MG63 (cell line): ENCODE measurements around the gene CUZD1. TPM values are rescaled to one million over a fixed set of nuclear protein-coding genes. Genes with fewer than 3 reads are reported as not detected.

Source experiments
- DNase-seq: peaks from one replicate; pipeline ENCODE4 v3.0.0-alpha.2; 2020
- H3K27me3 ChIP-seq: fragments of 250-450 bp; sonication (Bioruptor Pico); 2 replicates; pipeline ENCODE4 v1.5.1; 2020; ENCODE audit warnings: mild to moderate bottlenecking, moderate library complexity
- H3K36me3 ChIP-seq: fragments of 250-450 bp; sonication (Bioruptor Pico); 2 replicates; pipeline ENCODE4 v1.5.1; 2020; ENCODE audit warnings: mild to moderate bottlenecking, moderate library complexity
- H3K4me3 ChIP-seq: fragments of 250-450 bp; sonication (Bioruptor Pico); 2 replicates; pipeline ENCODE4 v1.5.1; 2020; ENCODE audit warnings: mild to moderate bottlenecking, moderate library complexity
- H3K9me3 ChIP-seq: fragments of 250-450 bp; sonication (Bioruptor Pico); 2 replicates; pipeline ENCODE4 v1.5.1; 2020; ENCODE audit warnings: mild to moderate bottlenecking, moderate library complexity
- total RNA-seq: library from RNA; depleted of rRNA; stranded (reverse); fragments of >200 nt; shearing (Covaris generic); gene quantifications from 2 replicates; pipeline ENCODE4 v1.2.3, GENCODE V29; 2014; ENCODE audit warnings: low replicate concordance

CUZD1 gene
- total RNA-seq, 1 experiment from 2014 or later, result 0.13 TPM

GRCh38 chr10:122839505-122839904, 6.2 kb downstream of the CUZD1 start:
- Histone ChIP-seq H3K27me3 (no peaks in the 10 kb centered on the region), H3K9me3 (no peaks in the 10 kb centered on the region), H3K36me3 (peaks cover 11% of the 10 kb centered on the region), H3K4me3 (no peak overlapping the region)
- DNase-seq, result no peak

DNA sequence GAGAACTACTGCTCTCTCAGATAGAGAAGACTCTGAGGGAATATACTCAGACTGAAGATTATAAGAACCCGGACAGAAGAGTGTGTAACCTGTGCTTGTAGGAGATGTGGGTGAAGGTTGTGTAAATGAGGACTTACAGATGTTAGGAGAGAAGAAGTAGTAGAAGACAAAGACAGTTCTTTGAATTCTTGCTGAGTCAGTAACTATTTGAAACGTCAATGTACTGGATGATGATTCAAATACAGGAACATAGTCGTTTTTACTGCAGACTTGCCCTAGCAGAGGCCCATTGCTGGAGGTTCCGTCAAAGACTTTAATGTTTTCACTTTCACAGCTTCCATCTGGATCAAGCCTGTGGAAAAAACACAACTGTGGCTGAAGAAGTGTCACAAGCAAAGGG, 6.8 kb downstream of the CUZD1 start:
- Histone ChIP-seq H3K4me3 (no peak overlapping the region), H3K36me3 (peaks cover 11% of the 10 kb centered on the region), H3K27me3 (no peaks in the 10 kb centered on the region), H3K9me3 (no peaks in the 10 kb centered on the region)
- no peak for DNase-seq

DNA sequence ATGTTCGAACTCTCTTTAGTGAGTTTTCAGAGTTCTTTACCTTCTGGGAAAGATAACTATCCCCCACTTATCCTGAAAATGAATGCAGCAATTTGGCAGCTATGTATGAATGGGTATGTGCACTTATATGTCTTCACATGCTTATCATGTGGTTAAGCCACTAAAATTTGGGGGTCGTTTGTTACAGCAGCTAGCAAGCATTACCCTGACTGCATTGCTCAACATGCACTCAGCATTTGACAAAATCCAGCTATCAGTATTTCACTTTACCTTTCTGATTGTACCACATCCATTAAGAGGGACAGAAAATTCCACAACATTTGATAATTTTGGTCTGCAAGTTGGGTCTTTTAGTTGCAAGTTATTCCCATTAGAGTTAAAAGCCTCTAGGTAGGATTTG, 9.7 kb downstream of the CUZD1 start:
- Histone ChIP-seq H3K4me3 (no peak overlapping the region), H3K36me3 (peaks cover 13% of the 10 kb centered on the region), H3K9me3 (no peaks in the 10 kb centered on the region), H3K27me3 (no peaks in the 10 kb centered on the region)
- DNase-seq, result no peak

DNA sequence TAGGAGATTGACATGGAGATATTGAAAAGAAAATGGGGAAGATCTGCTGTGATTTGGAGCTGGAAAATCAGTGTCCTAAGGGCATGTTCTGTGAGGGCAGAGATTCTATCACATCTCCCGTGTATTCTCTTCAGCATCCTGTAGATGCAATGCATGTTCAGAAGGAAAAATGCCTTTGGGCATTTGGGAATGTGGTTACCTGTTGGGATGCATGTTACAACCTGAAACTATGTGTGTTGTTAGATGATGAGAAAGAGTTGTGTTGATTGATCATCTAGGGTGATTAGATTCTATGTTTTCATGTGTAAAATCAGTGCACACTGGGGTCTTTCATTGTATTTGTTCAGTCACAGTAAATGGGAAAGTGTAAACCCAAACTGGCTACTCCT, 14.7 kb downstream of the CUZD1 start:
- H3K27me3 ChIP-seq, result no peaks in the 10 kb centered on the region
- DNase-seq, result no peak
- H3K9me3 ChIP-seq, result no peaks in the 10 kb centered on the region
- no peak overlapping the region for H3K4me3 ChIP-seq
- H3K36me3 ChIP-seq, result peaks cover 5% of the 10 kb centered on the region

DNA sequence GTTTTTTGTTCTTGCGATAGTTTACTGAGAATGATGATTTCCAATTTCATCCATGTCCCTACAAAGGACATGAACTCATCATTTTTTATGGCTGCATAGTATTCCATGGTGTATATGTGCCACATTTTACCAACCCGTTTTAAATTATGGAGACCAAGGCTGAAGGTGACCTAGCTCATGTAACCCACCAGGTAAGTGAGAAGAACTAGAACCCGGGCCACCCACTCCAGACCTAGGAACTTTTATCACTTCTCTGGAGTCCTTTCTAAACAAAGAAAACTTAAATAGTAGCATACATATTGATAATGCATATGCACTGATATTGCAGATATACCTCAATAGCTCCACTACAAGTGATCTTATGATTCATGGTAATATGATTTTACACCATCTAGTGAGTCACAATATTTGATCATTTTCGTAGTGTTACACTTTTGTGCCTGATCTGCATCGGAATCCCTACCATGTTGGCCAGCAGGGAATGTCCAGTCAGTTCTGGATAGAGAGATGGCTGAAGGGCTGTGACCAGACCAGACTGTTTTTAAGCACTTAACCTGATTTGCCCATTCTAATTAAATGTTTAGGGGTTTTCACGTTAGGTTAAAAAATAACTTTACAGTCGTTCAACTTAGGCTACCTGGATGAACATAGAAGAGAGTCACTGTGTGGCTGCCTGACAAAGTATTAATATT, 15.2 kb downstream of the CUZD1 start:
- Histone ChIP-seq H3K36me3 (peaks cover 5% of the 10 kb centered on the region), H3K4me3 (no peak overlapping the region), H3K27me3 (no peaks in the 10 kb centered on the region), H3K9me3 (no peaks in the 10 kb centered on the region)
- DNase-seq, result no peak

GRCh38 chr10:122829454-122829853, 16.2 kb downstream of the CUZD1 start:
- H3K9me3 ChIP-seq, result no peaks in the 10 kb centered on the region
- H3K36me3 ChIP-seq, result peaks cover 5% of the 10 kb centered on the region
- H3K4me3 ChIP-seq, result no peak overlapping the region
- H3K27me3 ChIP-seq, result no peaks in the 10 kb centered on the region; the same call in 1 of the 2 replicates
- DNase-seq, result no peak

GRCh38 chr10:122828716-122829255, 16.9 kb downstream of the CUZD1 start:
- Histone ChIP-seq H3K27me3 (no peaks in the 10 kb centered on the region; the same call in 1 of the 2 replicates), H3K9me3 (no peaks in the 10 kb centered on the region), H3K36me3 (peaks cover 5% of the 10 kb centered on the region), H3K4me3 (no peak overlapping the region)
- DNase-seq, result no peak

DNA sequence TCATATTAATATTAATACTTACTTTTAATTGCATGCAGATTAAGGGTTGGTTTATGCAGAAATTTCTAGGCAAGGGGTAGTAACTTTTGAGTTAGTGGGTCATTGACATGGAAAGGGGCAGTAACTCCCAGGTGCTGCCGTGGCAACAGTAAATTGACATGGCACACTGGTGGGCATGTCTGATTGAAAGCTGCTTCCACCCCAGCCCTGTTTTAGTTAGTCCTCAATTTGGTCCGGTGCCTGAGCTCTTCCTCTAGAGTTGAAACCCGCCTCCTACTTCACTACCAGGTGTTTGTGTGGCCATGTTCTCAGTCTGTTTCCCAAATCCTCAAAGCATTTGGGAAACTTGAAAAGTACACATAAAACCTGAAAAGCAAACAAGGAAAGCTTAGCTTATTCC, 18.4 kb downstream of the CUZD1 start:
- Histone ChIP-seq H3K36me3 (peaks cover 5% of the 10 kb centered on the region), H3K4me3 (no peak overlapping the region), H3K9me3 (no peaks in the 10 kb centered on the region), H3K27me3 (no peaks in the 10 kb centered on the region; the same call in 1 of the 2 replicates)
- no peak for DNase-seq

GRCh38 chr10:122822973-122823690, 22.5 kb downstream of the CUZD1 start:
- no peak overlapping the region for H3K4me3 ChIP-seq
- peaks cover 5% of the 10 kb centered on the region for H3K27me3 ChIP-seq

GRCh38 chr10:122821808-122822207, 23.8 kb downstream of the CUZD1 start:
- DNase-seq, result no peak
- H3K36me3 ChIP-seq, result no peaks in the 10 kb centered on the region
- no peak overlapping the region for H3K4me3 ChIP-seq
- H3K9me3 ChIP-seq, result no peaks in the 10 kb centered on the region
- H3K27me3 ChIP-seq, result peaks cover 9% of the 10 kb centered on the region

More at GRCh38 chr10:122822973-122823690, 22.5 kb downstream of the CUZD1 start:
- Histone ChIP-seq H3K36me3 (no peaks in the 10 kb centered on the region), H3K9me3 (no peaks in the 10 kb centered on the region)
- DNase-seq, result no peak

DNA sequence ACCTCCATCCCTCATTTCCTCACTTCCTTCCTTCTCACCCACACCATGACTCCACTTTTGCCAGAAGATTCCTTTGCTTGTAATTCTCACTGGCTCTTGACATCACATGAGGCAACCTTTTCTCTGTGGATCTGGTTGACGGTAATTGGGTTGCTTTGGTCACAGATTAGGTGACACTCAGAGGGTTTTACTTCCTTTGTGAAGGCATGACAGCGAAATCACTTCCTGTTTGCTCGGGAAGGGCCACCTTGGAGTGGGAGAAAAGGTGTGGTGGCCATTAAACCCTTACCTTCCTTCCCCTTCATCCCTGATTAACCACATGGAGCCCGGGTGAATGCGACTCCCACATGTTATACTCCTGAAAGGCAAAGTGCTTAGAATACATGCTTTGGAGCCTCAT, 30.2 kb downstream of the CUZD1 start:
- Histone ChIP-seq H3K9me3 (no peaks in the 10 kb centered on the region), H3K36me3 (no peaks in the 10 kb centered on the region), H3K4me3 (no peak overlapping the region), H3K27me3 (peaks cover 9% of the 10 kb centered on the region)
- no peak for DNase-seq

- no peaks in the 10 kb centered on the region for H3K36me3 ChIP-seq
- H3K27me3 ChIP-seq, result peaks cover 9% of the 10 kb centered on the region
- DNase-seq, result no peak
- no peak overlapping the region for H3K4me3 ChIP-seq
- H3K9me3 ChIP-seq, result no peaks in the 10 kb centered on the region
Observed at GRCh38 chr10:122814493-122814892, 31.2 kb downstream of the CUZD1 start.

DNA sequence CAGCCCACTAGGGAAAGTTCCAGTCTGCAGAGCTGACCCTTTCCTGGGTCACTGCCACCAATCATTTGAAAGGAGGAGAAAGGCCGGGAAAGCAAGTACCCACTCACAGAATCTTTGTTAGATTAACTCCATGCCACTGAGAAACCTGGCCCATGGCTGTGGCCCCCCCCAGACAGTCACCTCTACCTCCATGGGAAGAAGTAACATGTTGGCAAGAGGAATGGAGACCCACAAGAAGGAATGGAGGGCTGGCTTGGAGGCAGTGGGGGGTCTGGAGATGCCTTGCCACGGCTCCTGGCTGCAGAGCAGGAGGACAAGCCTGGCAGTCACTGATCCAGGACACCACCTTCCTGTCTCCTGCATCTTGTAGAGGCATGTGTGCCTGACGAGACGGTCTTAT, 32.9 kb downstream of the CUZD1 start:
- Histone ChIP-seq H3K9me3 (no peaks in the 10 kb centered on the region), H3K4me3 (no peak overlapping the region), H3K36me3 (no peaks in the 10 kb centered on the region), H3K27me3 (peaks cover 3% of the 10 kb centered on the region)
- DNase-seq, result no peak

DNA sequence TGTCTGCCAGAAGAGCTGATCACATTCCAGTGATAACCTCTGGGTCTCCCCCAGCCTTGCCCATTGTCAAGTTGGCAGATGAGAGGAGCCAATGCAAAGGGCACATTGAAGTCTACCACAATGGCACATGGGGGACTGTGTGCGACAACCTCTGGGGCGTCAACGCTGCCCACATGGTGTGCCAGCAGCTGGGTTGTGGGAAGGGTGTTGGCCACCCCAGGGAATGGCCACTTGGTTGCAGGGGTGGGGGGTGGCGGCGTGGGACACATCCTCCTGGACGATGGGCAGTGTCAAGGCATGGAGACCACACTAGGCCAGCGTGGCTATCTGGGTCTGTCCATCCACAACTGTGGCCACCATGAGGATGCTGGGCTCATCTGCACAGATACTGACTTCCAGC, 43.4 kb downstream of the CUZD1 start:
- Histone ChIP-seq H3K4me3 (no peak overlapping the region), H3K9me3 (no peaks in the 10 kb centered on the region), H3K27me3 (no peaks in the 10 kb centered on the region), H3K36me3 (no peaks in the 10 kb centered on the region)
- no peak for DNase-seq

- no peaks in the 10 kb centered on the region for H3K27me3 ChIP-seq
- no peak overlapping the region for H3K4me3 ChIP-seq
- DNase-seq, result no peak
- no peaks in the 10 kb centered on the region for H3K9me3 ChIP-seq
- H3K36me3 ChIP-seq, result no peaks in the 10 kb centered on the region
Observed at GRCh38 chr10:122798704-122799231, 46.9 kb downstream of the CUZD1 start.

DNA sequence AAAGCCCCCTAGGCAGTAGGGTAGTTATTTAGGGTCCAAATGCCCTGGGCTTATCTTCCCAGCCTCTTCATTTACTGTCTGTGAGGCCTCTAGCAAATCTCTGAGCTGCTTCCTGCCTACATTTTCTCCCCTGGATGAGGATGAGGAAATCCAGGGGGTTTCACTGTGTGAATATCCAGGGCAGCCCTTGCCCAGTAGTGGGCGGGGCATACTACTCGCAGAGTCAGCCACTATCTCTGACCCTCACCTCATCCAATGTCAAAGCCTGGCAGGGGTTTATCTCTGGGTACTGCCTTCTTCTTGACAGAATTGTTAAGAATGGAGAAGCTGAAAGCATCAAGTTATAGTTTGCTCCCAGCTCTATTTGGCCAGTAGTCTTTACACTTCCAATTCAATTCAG, 48.9 kb downstream of the CUZD1 start:
- no peaks in the 10 kb centered on the region for H3K9me3 ChIP-seq

GRCh38 chr10:122795924-122796323, 49.7 kb downstream of the CUZD1 start:
- no peaks in the 10 kb centered on the region for H3K27me3 ChIP-seq
- DNase-seq, result no peak
- no peaks in the 10 kb centered on the region for H3K36me3 ChIP-seq
- no peak overlapping the region for H3K4me3 ChIP-seq
- H3K9me3 ChIP-seq, result no peaks in the 10 kb centered on the region

More for the DNA sequence above, 48.9 kb downstream of the CUZD1 start:
- Histone ChIP-seq H3K36me3 (no peaks in the 10 kb centered on the region), H3K4me3 (no peak overlapping the region), H3K27me3 (no peaks in the 10 kb centered on the region)
- no peak for DNase-seq
